ENCODE measurements around the gene TBC1D8.

The TBC1D8 gene

DNA sequence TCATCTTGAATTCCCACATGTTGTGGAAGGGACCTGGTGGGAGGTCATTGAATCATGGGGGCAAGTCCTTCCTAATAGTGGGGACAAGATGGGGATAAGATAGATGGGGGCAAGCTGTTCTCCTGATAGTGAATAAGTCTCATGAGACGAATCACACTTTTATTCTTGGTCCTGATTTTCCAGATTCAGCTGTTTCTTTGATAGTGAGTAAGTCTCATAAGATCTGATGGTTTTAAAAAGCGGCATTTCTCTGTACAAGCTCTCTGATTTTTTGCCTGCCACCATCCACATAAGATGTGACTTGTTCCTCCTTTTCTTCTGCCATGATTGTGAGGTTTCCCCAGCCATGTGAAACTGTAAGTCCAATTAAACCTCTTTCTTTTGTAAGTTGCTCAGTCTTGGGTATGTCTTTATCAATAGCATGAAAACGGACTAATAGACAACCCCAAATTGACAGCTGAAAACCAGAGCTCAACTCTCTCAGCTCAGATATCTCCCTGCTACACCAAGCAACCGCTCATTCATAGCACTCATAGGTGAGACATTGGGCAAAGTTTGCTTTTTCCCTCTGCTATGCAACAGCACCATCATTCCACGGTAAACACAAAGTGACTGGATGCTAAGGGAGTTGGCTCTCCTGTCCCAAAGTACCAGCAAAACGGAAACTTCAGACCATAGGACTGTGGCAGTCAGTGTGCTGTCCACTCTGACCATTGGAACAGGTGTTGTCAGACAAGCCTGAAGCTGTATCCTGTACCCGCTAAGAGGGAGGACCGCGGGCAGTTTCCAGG is 44.9 kb upstream of the TBC1D8 start:
- in situ Hi-C loops (cut with HindIII; ENCODE audit: low pct_ligation_motif_present, low sequenced_read_pairs): no loop called here
- H3K36me3 ChIP-seq (replicated peaks): no peaks in the 10 kb centered on the region

DNA sequence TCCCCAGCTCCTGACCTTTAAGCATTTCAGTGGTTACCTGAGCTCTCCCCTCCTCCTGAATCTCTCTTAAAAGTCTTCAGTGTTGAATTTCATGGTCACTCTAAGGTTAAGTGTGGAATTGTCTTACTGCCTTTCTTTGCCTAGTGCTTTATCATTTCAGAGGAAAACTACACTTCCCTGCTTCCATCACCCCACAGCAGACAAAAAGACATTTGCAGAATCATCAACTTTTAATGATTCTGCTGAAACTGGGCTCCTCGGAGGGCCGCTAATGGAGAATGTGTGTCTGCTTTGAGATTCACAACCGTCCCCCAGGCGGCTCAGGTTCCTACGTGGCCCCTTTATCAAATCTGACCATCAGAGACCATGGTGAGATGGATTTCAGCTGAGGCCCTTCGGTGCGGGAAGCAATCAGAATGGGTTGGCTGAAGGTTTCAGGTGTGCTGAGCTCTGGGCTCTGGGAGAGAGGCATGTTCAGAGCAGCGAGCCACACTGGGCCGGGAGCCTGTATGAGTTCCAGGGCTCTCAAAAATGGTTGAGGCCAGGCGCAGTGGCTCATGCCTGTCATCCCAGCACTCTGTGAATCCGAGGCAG is 41.9 kb upstream of the TBC1D8 start:
- H3K27ac ChIP-seq: no peak overlapping the region
- H3K36me3 ChIP-seq (replicated peaks): no peaks in the 10 kb centered on the region
- H3K27me3 ChIP-seq (replicated peaks): no peaks in the 10 kb centered on the region
- no peak for DNase-seq
- in situ Hi-C loops (cut with HindIII; ENCODE audit: low pct_ligation_motif_present, low sequenced_read_pairs): no loop called here
- TF ChIP-seq, protein P1, sequence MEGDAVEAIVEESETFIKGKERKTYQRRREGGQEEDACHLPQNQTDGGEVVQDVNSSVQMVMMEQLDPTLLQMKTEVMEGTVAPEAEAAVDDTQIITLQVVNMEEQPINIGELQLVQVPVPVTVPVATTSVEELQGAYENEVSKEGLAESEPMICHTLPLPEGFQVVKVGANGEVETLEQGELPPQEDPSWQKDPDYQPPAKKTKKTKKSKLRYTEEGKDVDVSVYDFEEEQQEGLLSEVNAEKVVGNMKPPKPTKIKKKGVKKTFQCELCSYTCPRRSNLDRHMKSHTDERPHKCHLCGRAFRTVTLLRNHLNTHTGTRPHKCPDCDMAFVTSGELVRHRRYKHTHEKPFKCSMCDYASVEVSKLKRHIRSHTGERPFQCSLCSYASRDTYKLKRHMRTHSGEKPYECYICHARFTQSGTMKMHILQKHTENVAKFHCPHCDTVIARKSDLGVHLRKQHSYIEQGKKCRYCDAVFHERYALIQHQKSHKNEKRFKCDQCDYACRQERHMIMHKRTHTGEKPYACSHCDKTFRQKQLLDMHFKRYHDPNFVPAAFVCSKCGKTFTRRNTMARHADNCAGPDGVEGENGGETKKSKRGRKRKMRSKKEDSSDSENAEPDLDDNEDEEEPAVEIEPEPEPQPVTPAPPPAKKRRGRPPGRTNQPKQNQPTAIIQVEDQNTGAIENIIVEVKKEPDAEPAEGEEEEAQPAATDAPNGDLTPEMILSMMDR (IDR thresholded peaks at IDR 0.05; ENCODE audit: low read depth, low read length, missing control alignments): no peak
- H3K4me3 ChIP-seq (ENCODE audit: low read depth, low read length): no peak overlapping the region

More for the DNA sequence above, 44.9 kb upstream of the TBC1D8 start:
- TF ChIP-seq, protein P1 (IDR thresholded peaks at IDR 0.05; ENCODE audit: low read depth, low read length, missing control alignments): no peak
- H3K27ac ChIP-seq: no peak overlapping the region
- no peaks in the 10 kb centered on the region for H3K27me3 ChIP-seq (replicated peaks)
- DNase-seq: no peak
- no peak overlapping the region for H3K4me3 ChIP-seq (ENCODE audit: low read depth, low read length)

DNA sequence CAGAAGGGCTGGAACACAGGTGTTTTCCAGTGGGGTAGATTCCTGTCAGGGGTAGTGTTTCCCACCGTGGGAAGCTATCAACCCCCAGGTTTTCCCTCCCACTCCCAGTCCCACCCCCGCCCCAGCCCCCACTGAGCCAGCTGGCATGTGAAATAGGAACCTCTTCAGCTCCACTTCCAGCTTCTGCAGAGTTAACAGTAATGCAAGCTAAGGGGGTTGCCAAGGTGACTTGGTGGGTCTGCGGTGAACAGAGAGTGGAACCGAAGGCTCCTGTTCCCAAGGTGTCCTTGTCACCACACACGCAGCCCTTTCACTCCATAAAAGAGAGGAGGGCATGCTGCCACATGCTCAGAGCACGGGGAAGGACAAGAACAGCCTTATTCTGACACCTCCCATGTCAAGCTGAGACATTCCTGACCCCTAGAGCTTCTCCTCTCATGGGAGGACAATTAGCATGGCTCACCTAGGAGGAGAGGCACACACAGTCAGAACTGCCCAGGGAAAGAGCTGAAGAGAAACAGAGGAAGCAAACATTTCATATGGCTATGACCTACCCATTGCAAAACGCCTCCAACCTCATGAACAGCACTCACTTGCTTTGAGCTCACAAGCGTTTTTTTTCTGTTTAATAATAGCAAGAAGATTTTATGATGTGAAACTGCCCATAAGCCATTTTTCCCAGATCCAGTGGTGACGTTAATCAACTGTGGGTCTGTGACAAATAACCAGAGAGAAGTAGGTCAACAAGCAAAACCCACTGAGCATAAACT is 39.8 kb upstream of the TBC1D8 start:
- H3K27me3 ChIP-seq (replicated peaks): no peaks in the 10 kb centered on the region
- H3K36me3 ChIP-seq (replicated peaks): no peaks in the 10 kb centered on the region
- no peak for DNase-seq
- no peak overlapping the region for H3K27ac ChIP-seq
- TF ChIP-seq, protein P1 (IDR thresholded peaks at IDR 0.05; ENCODE audit: low read depth, low read length, missing control alignments): no peak
- in situ Hi-C loops (cut with HindIII; ENCODE audit: low pct_ligation_motif_present, low sequenced_read_pairs): no loop called here
- no peak overlapping the region for H3K4me3 ChIP-seq (ENCODE audit: low read depth, low read length)

DNA sequence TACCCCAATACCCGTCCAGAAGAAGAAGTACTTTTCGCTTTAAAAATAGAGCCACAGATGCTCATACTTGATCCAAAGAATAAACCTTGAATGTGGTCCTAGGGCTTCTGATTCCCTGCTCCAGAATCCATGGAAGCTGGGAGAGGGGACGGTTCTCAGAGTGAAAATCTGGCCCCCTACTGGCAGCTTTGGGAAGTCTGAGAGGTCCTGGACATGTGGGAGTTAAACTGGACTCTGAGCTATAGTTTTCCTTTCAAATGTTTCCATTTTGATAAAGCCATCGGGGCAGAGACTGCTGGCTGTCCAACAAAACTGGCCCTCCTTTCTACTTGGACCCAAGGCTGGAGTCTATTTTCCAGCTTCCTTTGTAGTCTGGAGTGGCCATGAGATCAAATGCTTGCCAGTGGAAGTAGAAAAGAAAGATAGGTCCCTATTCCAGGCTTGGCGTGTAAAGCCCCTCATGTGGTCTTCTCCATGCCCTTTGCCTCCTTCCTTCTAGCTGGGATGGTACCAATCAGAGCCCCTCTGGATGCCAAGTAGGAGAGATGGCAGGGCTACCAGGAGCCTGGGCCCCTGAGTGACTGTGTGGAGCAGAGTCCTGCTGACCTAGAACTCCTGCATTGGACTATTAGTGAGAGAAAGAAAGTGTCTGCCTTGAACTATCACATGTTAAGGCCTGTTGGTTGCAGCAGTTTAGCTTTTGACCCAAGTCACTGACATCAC is 37.7 kb upstream of the TBC1D8 start:
- DNase-seq: peak; percentile 20
- in situ Hi-C loops (cut with HindIII; ENCODE audit: low pct_ligation_motif_present, low sequenced_read_pairs): no loop called here
- TF ChIP-seq, protein P1 (IDR thresholded peaks at IDR 0.05; ENCODE audit: low read depth, low read length, missing control alignments): peak; percentile 89
- Histone ChIP-seq H3K27me3 (replicated peaks) (no peaks in the 10 kb centered on the region), H3K4me3 (ENCODE audit: low read depth, low read length) (no peak overlapping the region), H3K36me3 (replicated peaks) (no peaks in the 10 kb centered on the region), H3K27ac (no peak overlapping the region)

DNA sequence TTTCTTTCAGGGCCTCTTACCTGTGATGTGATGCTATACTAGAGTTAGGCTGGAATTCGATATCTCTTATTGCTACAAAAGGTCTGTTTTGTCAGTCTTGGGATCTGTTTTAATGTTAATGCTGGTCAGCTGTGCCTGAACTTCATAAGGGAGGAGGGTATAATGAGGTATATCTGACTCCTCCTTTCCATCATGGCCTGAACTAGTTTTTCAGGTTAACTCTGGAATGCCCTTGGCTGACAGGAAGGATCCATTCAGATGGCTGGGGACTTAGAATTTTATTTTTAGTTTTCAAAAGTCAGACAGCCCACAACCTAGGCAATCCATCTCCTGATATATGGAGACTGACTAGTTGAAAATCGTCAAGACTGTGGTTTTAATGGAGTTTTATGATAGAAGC is 35.9 kb upstream of the TBC1D8 start:
- Histone ChIP-seq H3K36me3 (replicated peaks) (no peaks in the 10 kb centered on the region), H3K27ac (no peak overlapping the region), H3K27me3 (replicated peaks) (no peaks in the 10 kb centered on the region), H3K4me3 (ENCODE audit: low read depth, low read length) (no peak overlapping the region)
- in situ Hi-C loops (cut with HindIII; ENCODE audit: low pct_ligation_motif_present, low sequenced_read_pairs): no loop called here
- DNase-seq: no peak
- TF ChIP-seq, protein P1 (IDR thresholded peaks at IDR 0.05; ENCODE audit: low read depth, low read length, missing control alignments): no peak
